NCI-H226 (cell line): ENCODE results near the gene NCF2.
A peak's percentile ranks its signal among the peaks of the same experiment; 100 is the strongest.

ENCODE experiments used
- DNase-seq: peaks from one replicate; pipeline ENCODE4 v3.0.0-alpha.2; 2015

The NCF2 gene

GRCh38 chr1:183609759-183610452 lies 19.6 kb upstream of the NCF2 start:
- peak; percentile 48 for DNase-seq

GRCh38 chr1:183609313-183609712 lies 19.1 kb upstream of the NCF2 start:
- peak; percentile 57 for DNase-seq

GRCh38 chr1:183607322-183607980 lies 17.2 kb upstream of the NCF2 start:
- DNase-seq, result no peak

GRCh38 chr1:183605904-183606303 lies 15.6 kb upstream of the NCF2 start:
- no peak for DNase-seq

GRCh38 chr1:183604815-183605214 lies 14.6 kb upstream of the NCF2 start:
- DNase-seq, result no peak

- no peak for DNase-seq
Observed at GRCh38 chr1:183604038-183604808, 14.0 kb upstream of the NCF2 start.

- DNase-seq, result no peak
Observed at GRCh38 chr1:183602510-183602909, 12.3 kb upstream of the NCF2 start.

- no peak for DNase-seq
Observed at GRCh38 chr1:183600634-183601033, 10.4 kb upstream of the NCF2 start.

GRCh38 chr1:183600136-183600535 lies 9.9 kb upstream of the NCF2 start:
- DNase-seq, result peak; percentile 80

GRCh38 chr1:183598386-183598785 lies 8.1 kb upstream of the NCF2 start:
- DNase-seq, result no peak

GRCh38 chr1:183597656-183598347 lies 7.5 kb upstream of the NCF2 start:
- no peak for DNase-seq

GRCh38 chr1:183596500-183596899 lies 6.2 kb upstream of the NCF2 start:
- no peak for DNase-seq

GRCh38 chr1:183595537-183595936 lies 5.3 kb upstream of the NCF2 start:
- no peak for DNase-seq

GRCh38 chr1:183593356-183593755 lies 3.1 kb upstream of the NCF2 start:
- DNase-seq, result no peak

GRCh38 chr1:183592733-183593132 lies 2.5 kb upstream of the NCF2 start:
- DNase-seq, result no peak

GRCh38 chr1:183589874-183590243 lies 400 bp downstream of the NCF2 start:
- no peak for DNase-seq

- DNase-seq, result no peak
Observed at GRCh38 chr1:183589384-183589783, 875 bp downstream of the NCF2 start.

GRCh38 chr1:183588827-183589226 lies 1.4 kb downstream of the NCF2 start:
- DNase-seq, result no peak

GRCh38 chr1:183586926-183587325 lies 3.3 kb downstream of the NCF2 start:
- no peak for DNase-seq

- DNase-seq, result no peak
Observed at GRCh38 chr1:183586455-183586854, 3.8 kb downstream of the NCF2 start.

- DNase-seq, result no peak
Observed at GRCh38 chr1:183585038-183585437, 5.2 kb downstream of the NCF2 start.

GRCh38 chr1:183584147-183584546 lies 6.1 kb downstream of the NCF2 start:
- DNase-seq, result no peak

- DNase-seq, result no peak
Observed at GRCh38 chr1:183583466-183583865, 6.8 kb downstream of the NCF2 start.
